NT2/D1 (cell line): ENCODE measurements around the gene TMEM258.

Source experiments
- SUZ12 ChIP-seq: IDR thresholded peaks from 2 replicates; pipeline ENCODE4 v1.6.1; 2011; ENCODE audit not compliant: insufficient read length, insufficient read depth; ENCODE audit errors: extremely low read depth
- YY1 ChIP-seq: IDR thresholded peaks from 2 replicates; pipeline ENCODE4 v1.6.1; 2011; ENCODE audit not compliant: insufficient read length, insufficient read depth
- ZNF274 ChIP-seq: IDR thresholded peaks from 2 replicates; pipeline ENCODE4 v1.6.1; 2011; ENCODE audit warnings: mild to moderate bottlenecking, low read depth, low read length

DNA sequence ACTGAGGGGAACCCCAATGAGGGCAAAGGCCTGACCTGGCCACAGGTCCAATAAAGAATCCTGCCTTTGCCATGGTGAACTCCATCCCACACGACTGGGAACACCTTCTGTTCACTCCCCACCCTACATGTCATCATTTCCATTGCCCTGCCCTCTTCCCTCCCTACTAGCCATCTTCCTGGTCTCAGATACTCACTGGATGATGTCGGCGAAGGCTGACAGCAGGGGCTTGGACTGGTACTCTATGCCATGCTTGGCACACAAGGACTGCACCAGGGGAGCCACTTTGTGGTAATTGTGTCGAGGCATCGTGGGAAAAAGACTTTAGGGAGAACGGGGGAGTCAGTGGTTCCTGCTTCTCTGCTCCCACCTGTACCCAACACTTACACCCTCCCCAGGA is 10.2 kb upstream of the TMEM258 start:
- TF ChIP-seq SUZ12 (no peak), YY1 (no peak), ZNF274 (no peak)
